ENCODE results near the gene MAN1A1. TPM values are rescaled to one million over a fixed set of nuclear protein-coding genes. Genes with fewer than 3 reads are reported as not detected.

The MAN1A1 gene
- total RNA-seq, 4 donors from 2014 or later: 30.0 to 99.0 (median 69.8) TPM

DNA sequence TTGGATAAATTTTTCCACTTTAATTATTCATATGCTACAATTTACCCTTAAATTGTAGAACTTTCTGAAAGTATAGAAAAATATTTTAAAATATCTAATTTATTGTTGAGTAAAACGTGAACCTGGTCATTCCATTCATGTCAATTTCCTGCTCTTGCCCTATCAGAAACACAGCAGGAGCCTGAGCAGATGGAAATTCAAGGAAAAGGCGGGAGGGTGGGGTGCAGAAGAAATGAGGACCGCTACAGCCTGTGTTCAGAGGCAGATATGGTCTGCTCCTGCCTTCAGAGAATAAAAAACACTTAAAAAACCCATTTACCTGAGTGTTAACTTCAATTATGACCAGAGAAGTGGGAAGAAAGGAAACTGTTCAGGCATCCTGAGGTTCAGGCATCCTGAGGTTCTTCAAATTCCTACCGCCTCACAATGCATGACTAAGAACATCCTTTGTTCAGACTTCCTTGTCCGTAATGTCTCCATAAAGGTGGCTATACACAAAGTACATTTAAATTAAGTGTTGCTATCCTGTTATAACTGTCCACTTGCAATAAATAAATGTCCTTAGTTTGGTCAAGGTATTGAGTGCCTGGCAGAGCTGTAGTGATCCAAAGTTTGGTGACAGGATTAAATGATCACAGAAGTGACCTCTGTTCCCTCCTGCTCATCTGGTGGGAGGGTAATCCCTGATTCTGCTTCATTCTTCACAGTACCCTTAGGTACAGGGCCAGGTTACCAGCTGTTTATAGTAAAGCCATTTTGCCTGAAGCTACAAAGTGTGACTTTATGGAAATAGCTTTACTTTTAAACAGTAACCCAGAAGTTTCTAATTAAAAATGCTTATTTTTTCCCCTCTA, 109.1 kb downstream of the MAN1A1 start:
- Histone ChIP-seq H3K4me3 (no peak overlapping the region), H3K36me3 (no peaks in the 10 kb centered on the region), H3K9me3 (no peaks in the 10 kb centered on the region), H3K4me1 (no peaks in the 10 kb centered on the region), H3K27me3 (no peaks in the 10 kb centered on the region), H3K27ac (peak overlapping the region in 1 of 2 donors; percentile 25)
- no peak for DNase-seq
- no peak for TF ChIP-seq POLR2A (IDR thresholded peaks at IDR 0.05)
- TF ChIP-seq, protein P1, sequence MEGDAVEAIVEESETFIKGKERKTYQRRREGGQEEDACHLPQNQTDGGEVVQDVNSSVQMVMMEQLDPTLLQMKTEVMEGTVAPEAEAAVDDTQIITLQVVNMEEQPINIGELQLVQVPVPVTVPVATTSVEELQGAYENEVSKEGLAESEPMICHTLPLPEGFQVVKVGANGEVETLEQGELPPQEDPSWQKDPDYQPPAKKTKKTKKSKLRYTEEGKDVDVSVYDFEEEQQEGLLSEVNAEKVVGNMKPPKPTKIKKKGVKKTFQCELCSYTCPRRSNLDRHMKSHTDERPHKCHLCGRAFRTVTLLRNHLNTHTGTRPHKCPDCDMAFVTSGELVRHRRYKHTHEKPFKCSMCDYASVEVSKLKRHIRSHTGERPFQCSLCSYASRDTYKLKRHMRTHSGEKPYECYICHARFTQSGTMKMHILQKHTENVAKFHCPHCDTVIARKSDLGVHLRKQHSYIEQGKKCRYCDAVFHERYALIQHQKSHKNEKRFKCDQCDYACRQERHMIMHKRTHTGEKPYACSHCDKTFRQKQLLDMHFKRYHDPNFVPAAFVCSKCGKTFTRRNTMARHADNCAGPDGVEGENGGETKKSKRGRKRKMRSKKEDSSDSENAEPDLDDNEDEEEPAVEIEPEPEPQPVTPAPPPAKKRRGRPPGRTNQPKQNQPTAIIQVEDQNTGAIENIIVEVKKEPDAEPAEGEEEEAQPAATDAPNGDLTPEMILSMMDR (IDR thresholded peaks at IDR 0.05): no peak
- intact Hi-C loops (cut with DNase I; ENCODE audit: low total_unique reads): no loop called here

- Histone ChIP-seq H3K4me1 (no peaks in the 10 kb centered on the region), H3K36me3 (no peaks in the 10 kb centered on the region), H3K4me3 (no peak overlapping the region), H3K9me3 (no peaks in the 10 kb centered on the region), H3K27ac (no peak overlapping the region), H3K27me3 (no peaks in the 10 kb centered on the region)
- no peak for TF ChIP-seq POLR2A (IDR thresholded peaks at IDR 0.05)
- TF ChIP-seq, protein P1 (IDR thresholded peaks at IDR 0.05): no peak
- intact Hi-C loops (cut with DNase I; ENCODE audit: low total_unique reads): no loop called here
- no peak for DNase-seq
These were observed 112.3 kb downstream of the MAN1A1 start for GRCh38 chr6:119237177-119237715.

DNA sequence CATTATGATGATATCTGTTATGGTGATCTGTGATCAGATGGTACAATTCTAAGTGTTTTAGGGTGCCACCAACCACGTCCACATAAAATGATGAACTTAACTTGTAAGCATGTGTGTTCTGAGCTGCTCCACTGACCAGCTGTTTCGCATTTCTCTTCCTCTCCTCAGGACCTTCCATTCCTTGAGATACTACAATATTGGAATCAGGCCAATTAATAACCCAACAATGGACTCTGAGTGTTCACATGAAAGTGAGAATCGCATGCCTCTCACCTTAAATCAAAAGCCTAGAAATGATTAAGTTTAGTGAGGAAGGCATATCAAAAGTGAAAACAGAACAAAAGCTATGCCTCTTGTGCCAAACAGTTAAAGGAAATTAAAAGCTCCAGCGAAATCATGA, 114.6 kb downstream of the MAN1A1 start:
- no peak for DNase-seq
- H3K9me3 ChIP-seq: no peaks in the 10 kb centered on the region
- H3K4me3 ChIP-seq: no peak overlapping the region
- no peaks in the 10 kb centered on the region for H3K27me3 ChIP-seq
- H3K27ac ChIP-seq: no peak overlapping the region
- intact Hi-C loops (cut with DNase I; ENCODE audit: low total_unique reads): no loop called here
- no peaks in the 10 kb centered on the region for H3K4me1 ChIP-seq
- no peak for TF ChIP-seq POLR2A (IDR thresholded peaks at IDR 0.05)
- TF ChIP-seq, protein P1 (IDR thresholded peaks at IDR 0.05): no peak
- no peaks in the 10 kb centered on the region for H3K36me3 ChIP-seq

DNA sequence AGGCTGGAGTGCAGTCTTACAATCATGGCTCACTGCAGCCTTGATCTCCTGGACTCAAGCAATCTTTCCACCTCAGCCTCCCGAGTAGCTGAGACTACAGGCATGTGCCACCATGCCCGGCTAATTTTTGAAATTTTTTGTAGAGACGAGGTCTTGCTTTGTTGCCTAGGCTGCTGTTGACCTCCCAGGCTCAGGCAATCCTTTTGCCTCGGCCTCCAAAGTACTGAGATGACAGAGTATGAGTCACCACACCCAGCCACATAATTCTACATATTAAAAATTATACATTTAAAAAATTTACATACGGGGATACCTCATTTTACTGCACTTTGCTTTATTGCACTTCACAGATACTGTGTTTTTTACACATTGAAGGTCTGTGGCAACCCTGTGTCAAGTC, 115.1 kb downstream of the MAN1A1 start:
- no peaks in the 10 kb centered on the region for H3K27me3 ChIP-seq
- H3K27ac ChIP-seq: no peak overlapping the region
- H3K9me3 ChIP-seq: no peaks in the 10 kb centered on the region
- H3K36me3 ChIP-seq: no peaks in the 10 kb centered on the region
- H3K4me1 ChIP-seq: no peaks in the 10 kb centered on the region
- DNase-seq: no peak
- H3K4me3 ChIP-seq: no peak overlapping the region
- TF ChIP-seq, protein P1 (IDR thresholded peaks at IDR 0.05): no peak
- TF ChIP-seq POLR2A (IDR thresholded peaks at IDR 0.05): no peak
- intact Hi-C loops (cut with DNase I; ENCODE audit: low total_unique reads): no loop called here

GRCh38 chr6:119233312-119233984, 116.1 kb downstream of the MAN1A1 start:
- intact Hi-C loops (cut with DNase I; ENCODE audit: low total_unique reads): no loop called here
- H3K9me3 ChIP-seq: no peaks in the 10 kb centered on the region
- H3K27ac ChIP-seq: no peak overlapping the region
- H3K4me1 ChIP-seq: no peaks in the 10 kb centered on the region
- no peak overlapping the region for H3K4me3 ChIP-seq
- no peaks in the 10 kb centered on the region for H3K27me3 ChIP-seq
- DNase-seq: no peak
- H3K36me3 ChIP-seq: no peaks in the 10 kb centered on the region
- TF ChIP-seq POLR2A (IDR thresholded peaks at IDR 0.05): no peak
- TF ChIP-seq, protein P1 (IDR thresholded peaks at IDR 0.05): no peak

All from uterus (tissue), 4 donors.